ENCODE data around the gene RYR1.
A peak's percentile ranks its signal among the peaks of the same experiment; 100 is the strongest.

Gene RYR1

GRCh38 chr19:38519168-38519567 is 85.7 kb downstream of the RYR1 start:
- no peak for DNase-seq

- no peak for DNase-seq
These were observed 86.5 kb downstream of the RYR1 start for GRCh38 chr19:38519988-38520387.

DNA sequence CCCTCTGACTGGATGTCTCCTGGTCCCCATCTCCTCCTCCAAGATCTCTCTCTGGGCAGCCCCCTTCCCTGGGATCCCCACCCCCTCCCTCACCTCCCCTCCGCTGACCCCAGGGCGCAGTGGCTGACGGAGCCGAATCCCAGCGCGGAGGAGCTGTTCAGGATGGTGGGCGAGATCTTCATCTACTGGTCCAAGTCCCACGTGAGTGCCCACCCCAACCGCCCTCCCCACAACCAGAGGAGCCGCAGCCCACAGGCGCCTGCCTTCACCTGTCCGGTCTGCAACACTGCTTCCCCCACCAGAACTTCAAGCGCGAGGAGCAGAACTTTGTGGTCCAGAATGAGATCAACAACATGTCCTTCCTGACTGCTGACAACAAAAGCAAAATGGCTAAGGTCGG is 89.4 kb downstream of the RYR1 start:
- DNase-seq: no peak

- no peak for DNase-seq
These were observed 89.8 kb downstream of the RYR1 start for GRCh38 chr19:38523319-38523718.

- DNase-seq: no peak
These were observed 90.9 kb downstream of the RYR1 start for GRCh38 chr19:38524369-38524768.

GRCh38 chr19:38524994-38525634 is 91.6 kb downstream of the RYR1 start:
- DNase-seq: no peak

GRCh38 chr19:38526430-38526829 is 92.9 kb downstream of the RYR1 start:
- no peak for DNase-seq

DNA sequence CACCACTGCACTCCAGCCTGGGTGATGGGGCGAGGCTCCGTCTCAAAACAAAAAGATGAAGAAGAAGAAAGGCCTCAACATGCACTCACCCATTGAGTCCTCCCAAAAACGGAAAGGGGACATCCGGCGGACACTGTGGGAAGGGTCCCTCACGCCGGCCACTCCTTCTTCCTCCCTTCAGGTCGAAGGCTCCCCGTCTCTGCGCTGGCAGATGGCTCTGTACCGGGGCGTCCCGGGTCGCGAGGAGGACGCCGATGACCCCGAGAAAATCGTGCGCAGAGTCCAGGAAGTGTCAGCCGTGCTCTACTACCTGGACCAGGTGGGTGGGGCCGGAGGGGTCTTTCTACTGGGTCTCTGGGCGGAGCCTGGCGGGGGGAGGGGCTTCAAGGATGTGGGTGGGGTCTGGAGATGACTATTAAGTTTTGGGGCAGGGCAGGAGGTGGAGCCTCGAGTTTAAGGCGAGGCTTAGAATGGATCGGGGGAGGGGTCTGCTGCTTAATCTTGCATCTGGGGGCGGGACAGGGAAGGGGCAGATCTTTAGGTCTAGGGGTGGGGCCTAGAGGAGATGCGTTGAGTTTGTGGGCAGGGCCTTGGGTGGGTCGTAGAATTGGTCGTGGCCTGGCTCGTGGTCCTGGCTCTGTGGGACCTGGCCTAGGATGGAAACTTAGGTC is 94.1 kb downstream of the RYR1 start:
- DNase-seq: no peak

DNA sequence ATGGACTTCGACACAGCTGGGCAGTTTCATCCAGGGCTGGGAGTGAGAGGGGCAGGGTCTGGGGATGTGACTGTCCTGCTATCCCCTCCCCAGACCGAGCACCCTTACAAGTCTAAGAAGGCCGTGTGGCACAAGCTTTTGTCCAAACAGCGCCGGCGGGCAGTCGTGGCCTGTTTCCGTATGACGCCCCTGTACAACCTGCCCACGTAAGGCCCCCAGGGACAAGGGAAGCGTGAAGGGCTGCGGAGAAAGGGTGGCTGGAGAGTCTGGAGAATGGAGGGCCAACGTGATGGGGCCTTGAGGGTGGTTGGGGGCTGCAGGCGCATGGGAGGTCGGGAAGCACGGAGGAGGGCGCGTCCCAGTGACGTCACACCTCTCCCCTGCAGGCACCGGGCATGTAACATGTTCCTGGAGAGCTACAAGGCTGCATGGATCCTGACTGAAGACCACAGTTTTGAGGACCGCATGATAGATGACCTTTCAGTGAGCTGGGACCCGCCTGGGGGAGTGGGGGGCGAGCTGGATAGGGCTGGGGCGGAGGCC is 94.8 kb downstream of the RYR1 start:
- no peak for DNase-seq

DNA sequence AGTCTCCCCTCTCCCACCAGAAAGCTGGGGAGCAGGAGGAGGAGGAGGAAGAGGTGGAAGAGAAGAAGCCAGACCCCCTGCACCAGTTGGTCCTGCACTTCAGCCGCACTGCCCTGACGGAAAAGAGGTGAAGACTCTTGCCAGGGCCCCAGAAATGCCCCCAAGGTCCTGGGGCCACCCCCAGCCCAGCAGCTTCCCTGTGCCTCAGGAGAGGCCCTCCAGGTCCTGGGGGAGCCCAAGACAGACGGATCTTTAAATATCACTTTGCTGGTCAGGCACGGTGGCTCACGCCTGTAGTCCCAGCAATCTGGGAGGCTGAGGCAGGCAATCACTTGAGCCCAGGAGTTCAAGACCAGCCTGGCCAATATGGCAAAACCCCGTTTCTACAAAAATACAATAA is 95.4 kb downstream of the RYR1 start:
- DNase-seq: no peak

DNA sequence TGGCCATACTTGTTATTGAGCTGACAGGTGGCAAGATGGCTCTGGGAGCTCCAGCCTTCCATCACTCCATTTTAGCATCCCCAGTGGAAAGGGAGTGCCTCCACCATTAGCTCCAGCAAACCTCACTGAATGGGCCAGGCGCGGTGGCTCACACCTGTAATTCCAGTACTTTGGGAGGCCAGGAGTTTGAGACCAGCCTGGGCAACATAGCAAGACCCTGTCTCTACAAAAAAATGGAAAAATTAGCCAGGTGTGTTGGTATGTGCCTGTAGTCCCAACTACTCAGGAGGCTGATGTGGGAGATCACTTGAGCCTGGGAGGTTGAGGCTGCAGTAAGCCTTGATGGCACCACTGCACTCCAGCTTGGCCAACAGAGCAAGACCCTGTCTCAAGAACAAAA is 98.0 kb downstream of the RYR1 start:
- no peak for DNase-seq

- DNase-seq: no peak
These were observed 99.4 kb downstream of the RYR1 start for GRCh38 chr19:38532939-38533338.

DNA sequence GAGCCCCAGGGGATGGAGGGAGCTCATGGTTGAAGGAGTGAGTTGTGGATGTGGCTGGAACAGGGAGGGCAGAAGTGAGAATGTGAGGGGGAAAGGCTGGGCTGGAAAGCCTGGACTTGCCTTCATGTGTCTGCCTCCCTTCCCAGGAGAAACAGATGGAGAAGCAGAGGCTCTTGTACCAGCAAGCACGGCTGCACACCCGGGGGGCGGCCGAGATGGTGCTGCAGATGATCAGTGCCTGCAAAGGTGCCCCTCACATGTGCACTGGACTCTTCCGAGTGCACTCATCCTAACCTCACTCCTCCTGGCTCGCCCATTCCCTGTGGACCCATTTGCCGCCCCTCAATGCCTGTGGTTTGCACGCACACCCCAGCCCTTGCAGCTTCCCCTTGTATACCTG is 101.1 kb downstream of the RYR1 start:
- DNase-seq: no peak

DNA sequence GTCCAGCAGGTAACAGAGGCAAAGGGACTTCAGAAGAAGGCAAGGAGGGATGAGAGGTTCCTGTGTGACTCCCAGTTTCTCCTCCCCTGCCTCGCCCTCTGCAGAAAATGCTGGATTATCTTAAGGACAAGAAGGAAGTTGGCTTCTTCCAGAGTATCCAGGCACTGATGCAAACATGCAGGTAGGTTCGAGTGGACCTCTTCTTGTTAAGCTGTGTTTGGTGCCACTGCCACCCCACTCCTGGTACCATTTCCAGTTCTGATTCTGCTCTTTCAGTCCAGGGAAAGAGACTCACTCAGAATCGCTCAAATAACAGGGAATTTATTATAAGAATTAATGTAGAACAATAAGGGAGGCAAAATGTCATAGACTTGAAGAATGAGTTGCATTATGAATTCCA is 101.7 kb downstream of the RYR1 start:
- no peak for DNase-seq

GRCh38 chr19:38537071-38537936 is 103.8 kb downstream of the RYR1 start:
- no peak for DNase-seq

DNA sequence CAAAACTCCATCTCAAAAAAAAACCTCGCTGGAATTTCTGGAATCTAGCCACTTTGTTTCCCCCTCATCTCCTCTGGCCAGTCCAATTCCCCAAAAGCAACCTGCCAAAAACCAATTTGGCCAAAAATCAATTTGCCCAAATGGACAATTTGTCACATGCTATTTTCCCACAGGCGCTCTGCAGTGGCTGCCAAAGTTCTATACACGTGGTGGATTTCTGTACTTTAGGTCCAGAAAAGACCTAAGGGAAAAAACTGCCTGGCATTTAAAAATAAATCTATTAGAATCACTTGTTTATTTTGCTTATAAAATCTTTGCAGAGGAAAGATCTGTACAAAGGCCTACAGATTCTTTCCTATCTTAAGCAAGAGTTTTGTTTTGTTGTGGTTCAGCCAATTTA is 104.9 kb downstream of the RYR1 start:
- no peak for DNase-seq

GRCh38 chr19:38538793-38539528 is 105.5 kb downstream of the RYR1 start:
- DNase-seq: no peak

DNA sequence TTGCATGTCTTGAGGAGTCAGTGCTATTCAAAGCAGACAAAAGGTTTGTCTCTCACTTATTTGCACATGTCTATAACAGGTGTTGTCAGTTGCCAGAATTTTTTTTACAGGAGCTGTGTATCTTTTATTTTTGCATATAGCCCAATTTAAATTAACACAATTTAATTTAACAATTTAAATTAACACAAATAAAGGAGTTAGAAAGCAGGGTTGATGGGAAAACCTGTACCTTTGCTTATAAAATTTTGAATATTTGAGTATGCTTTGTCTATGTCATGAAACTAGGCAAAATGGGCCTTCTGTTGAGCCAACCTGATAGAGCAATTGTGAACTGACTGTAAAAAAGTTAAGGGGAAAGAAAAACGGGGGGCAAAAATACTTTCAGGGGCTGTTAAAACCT is 106.3 kb downstream of the RYR1 start:
- DNase-seq: no peak

- no peak for DNase-seq
These were observed 108.5 kb downstream of the RYR1 start for GRCh38 chr19:38542040-38542439.

- DNase-seq: no peak
These were observed 109.9 kb downstream of the RYR1 start for GRCh38 chr19:38543286-38543806.

GRCh38 chr19:38543807-38544568 is 110.5 kb downstream of the RYR1 start:
- DNase-seq: peak; percentile 60

Data from T1000 (cell line).